GM18498 (cell line): ENCODE results near the gene CCNB3.

Source experiments
- ATAC-seq: cut with Tn5 transposase; IDR thresholded peaks from one replicate; pipeline ENCODE4 v1.9.1; 2021; ENCODE audit warnings: mild to moderate bottlenecking, moderate library complexity; ENCODE audit not compliant: unreplicated experiment

CCNB3 gene

DNA sequence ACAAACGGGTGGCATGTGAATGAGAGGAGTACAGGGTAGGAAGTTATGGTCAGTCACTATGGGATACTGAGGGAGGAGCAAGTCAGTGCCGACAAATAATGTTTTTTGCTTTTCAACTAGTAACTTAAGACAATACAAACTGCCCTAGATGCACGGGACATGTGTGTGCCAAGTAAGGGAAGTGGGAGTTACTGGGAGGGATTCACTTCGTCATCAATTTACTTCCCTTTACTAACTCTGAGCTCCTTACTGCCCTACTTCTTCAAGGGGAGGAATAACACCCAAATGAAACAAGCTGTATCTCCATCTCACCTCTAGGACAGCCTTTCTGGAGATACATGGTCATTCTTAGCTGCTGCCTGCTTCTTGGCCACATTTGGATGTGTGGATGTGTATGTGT is 168.4 kb downstream of the CCNB3 start:
- no peak for ATAC-seq

DNA sequence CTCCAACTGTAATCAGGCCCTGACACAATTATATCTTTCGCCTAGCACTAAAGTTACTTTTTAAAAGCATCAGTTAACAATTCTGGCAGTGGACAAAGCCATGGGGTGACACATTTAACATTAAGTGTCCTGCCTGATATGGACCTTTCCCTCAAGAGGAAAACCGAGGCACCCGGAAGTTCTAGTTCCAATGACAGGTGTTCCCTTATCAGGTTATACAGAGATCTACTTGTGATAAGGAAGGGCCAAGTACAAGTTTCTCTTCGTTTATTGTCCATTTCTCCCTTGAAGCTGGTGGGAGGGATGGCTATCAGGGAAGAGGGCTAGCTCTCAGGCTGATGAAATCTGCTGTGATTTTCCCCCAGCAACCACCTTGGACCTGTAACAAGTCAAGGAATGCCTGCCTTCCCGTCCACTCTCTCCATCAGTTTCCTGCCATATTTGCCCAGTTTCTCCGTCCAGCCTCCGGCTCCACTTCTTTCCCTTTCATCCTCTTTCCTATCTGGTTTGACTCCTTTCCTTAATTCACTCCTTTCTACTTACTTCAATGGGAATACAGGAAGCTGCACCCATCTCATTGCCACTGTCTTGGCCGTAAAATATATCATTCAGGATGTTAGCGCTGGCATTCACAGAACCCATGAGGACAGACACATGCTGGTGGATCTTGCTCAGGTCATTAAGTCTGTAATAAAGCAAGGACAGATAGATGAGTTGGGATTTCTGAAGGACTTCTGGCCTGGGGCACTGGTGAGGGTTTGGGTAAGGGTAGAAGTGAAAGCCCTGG is 171.1 kb downstream of the CCNB3 start:
- no peak for ATAC-seq

DNA sequence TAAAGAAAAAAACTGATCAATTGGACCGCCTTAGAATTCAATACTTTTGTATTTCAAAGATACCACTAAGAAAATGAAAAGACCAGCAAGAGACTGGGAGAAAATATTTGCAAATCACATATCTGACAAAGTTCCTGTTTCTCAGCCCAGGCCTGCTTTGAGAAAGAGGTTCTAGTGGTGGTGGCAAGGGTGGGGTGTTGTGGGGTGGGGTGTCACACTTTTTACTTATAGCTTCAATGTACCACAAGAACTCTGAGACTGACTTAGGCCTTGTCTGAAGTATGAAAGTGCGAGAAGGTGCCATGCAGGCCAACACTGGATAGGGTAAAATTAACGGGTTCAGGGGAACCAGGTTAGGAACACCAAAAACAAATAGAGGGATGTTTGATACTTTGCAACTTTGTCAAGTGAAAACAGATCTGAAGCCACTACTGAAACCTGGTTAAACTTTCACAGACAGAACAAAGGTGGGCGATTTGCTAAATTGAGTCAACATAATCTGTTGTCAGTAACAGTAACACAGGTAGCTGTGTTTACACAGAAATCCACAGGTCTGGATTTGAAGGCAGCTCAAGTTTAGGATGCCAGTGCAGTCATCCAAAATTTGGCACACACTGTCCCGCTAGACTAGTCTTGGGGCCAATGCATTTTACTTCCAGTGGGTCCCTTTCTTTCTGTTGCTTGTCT is 177.3 kb downstream of the CCNB3 start:
- ATAC-seq = no peak

DNA sequence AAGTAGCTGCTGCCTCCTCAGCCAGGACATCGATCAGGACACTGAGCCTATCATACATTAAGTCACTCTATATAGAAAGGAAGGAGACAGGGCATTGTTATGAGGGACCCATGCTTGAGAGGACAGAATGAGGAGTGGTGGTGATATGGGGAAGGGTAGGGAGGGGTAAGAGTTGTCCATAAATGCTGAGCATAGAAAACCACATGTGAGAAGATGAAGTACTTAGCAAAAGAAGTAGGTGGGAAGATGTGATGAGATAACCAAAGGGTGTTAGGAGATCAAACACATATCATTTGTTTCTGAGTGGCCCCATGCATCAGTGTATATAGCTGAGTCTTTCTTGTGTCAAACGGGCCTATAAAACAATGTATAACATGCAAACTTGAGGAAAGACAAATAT is 182.0 kb downstream of the CCNB3 start:
- ATAC-seq = no peak

DNA sequence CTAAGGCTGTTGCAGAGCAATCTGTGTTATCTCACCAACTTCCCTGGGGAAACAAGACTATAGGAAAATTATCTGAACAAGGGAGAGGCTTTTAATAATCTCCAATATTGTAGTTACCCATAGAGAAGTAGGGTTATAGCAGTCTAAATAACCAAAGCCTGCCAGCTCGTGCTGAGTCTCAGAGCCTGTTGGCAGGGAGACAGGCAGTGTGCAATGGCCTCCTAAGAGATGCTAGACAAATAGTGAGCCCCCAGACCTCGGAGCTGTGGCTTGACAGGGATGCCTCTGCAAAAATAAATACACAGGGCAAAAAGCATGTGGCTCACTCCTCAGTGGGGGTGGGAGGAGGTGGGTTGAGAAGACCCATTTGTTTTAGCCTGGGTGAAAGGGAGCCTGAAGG is 189.3 kb downstream of the CCNB3 start:
- ATAC-seq = no peak
